ENCODE results near the gene ADH6. TPM values are rescaled to one million over a fixed set of nuclear protein-coding genes. Genes with fewer than 3 reads are reported as not detected.

The ADH6 gene
- total RNA-seq, 2 experiments from 2014 or later, result not detected

GRCh38 chr4:99179178-99179577 is 39.9 kb downstream of the ADH6 start:
- H3K27me3 Mint-ChIP-seq, result no peaks in the 10 kb centered on the region
- no peak overlapping the region for H3K4me3 Mint-ChIP-seq
- no peaks in the 10 kb centered on the region for H3K4me1 Mint-ChIP-seq
- ChIA-PET CTCF (no interaction called here), POLR2A (no interaction called here)
- H3K27ac Mint-ChIP-seq, result no peak overlapping the region
- peaks cover 2% of the 10 kb centered on the region for H3K9me3 Mint-ChIP-seq
- H3K36me3 Mint-ChIP-seq (ENCODE audit: low read depth), result no peaks in the 10 kb centered on the region
- no peak for DNase-seq

- Mint-ChIP-seq H3K4me1 (no peaks in the 10 kb centered on the region), H3K27ac (no peak overlapping the region), H3K9me3 (no peaks in the 10 kb centered on the region), H3K27me3 (peaks cover 1% of the 10 kb centered on the region), H3K36me3 (ENCODE audit: low read depth) (no peaks in the 10 kb centered on the region), H3K4me3 (no peak overlapping the region)
- ChIA-PET CTCF (no interaction called here), POLR2A (no interaction called here)
- no peak for DNase-seq
These were observed 52.5 kb downstream of the ADH6 start for GRCh38 chr4:99166544-99166943.

GRCh38 chr4:99165978-99166377 is 53.1 kb downstream of the ADH6 start:
- POLR2A ChIA-PET, result no interaction called here
- Mint-ChIP-seq H3K4me3 (no peak overlapping the region), H3K27ac (no peak overlapping the region), H3K4me1 (no peaks in the 10 kb centered on the region), H3K27me3 (peaks cover 1% of the 10 kb centered on the region), H3K36me3 (ENCODE audit: low read depth) (no peaks in the 10 kb centered on the region), H3K9me3 (no peaks in the 10 kb centered on the region)
- CTCF ChIA-PET, result no interaction called here
- DNase-seq, result no peak

- ChIA-PET CTCF (no interaction called here), POLR2A (no interaction called here)
- no peaks in the 10 kb centered on the region for H3K36me3 Mint-ChIP-seq (ENCODE audit: low read depth)
- no peak overlapping the region for H3K27ac Mint-ChIP-seq
- H3K4me1 Mint-ChIP-seq, result no peaks in the 10 kb centered on the region
- DNase-seq, result no peak
- H3K9me3 Mint-ChIP-seq, result no peaks in the 10 kb centered on the region
- H3K4me3 Mint-ChIP-seq, result no peak overlapping the region
- no peaks in the 10 kb centered on the region for H3K27me3 Mint-ChIP-seq
These were observed 57.5 kb downstream of the ADH6 start for GRCh38 chr4:99161373-99162099.

GRCh38 chr4:99159699-99160098 is 59.3 kb downstream of the ADH6 start:
- no peak overlapping the region for H3K27ac Mint-ChIP-seq
- no peak for DNase-seq
- ChIA-PET POLR2A (no interaction called here), CTCF (no interaction called here)
- no peaks in the 10 kb centered on the region for H3K9me3 Mint-ChIP-seq
- H3K27me3 Mint-ChIP-seq, result no peaks in the 10 kb centered on the region
- no peaks in the 10 kb centered on the region for H3K4me1 Mint-ChIP-seq
- no peaks in the 10 kb centered on the region for H3K36me3 Mint-ChIP-seq (ENCODE audit: low read depth)
- no peak overlapping the region for H3K4me3 Mint-ChIP-seq

GRCh38 chr4:99157478-99157935 is 61.5 kb downstream of the ADH6 start:
- no peak overlapping the region for H3K4me3 Mint-ChIP-seq
- no peaks in the 10 kb centered on the region for H3K27me3 Mint-ChIP-seq
- H3K27ac Mint-ChIP-seq, result no peak overlapping the region
- no peaks in the 10 kb centered on the region for H3K4me1 Mint-ChIP-seq
- no peaks in the 10 kb centered on the region for H3K9me3 Mint-ChIP-seq
- no peaks in the 10 kb centered on the region for H3K36me3 Mint-ChIP-seq (ENCODE audit: low read depth)
- ChIA-PET CTCF (no interaction called here), POLR2A (no interaction called here)
- no peak for DNase-seq

GRCh38 chr4:99156992-99157391 is 62.1 kb downstream of the ADH6 start:
- Mint-ChIP-seq H3K27me3 (no peaks in the 10 kb centered on the region), H3K4me1 (no peaks in the 10 kb centered on the region), H3K27ac (no peak overlapping the region), H3K9me3 (no peaks in the 10 kb centered on the region), H3K4me3 (no peak overlapping the region), H3K36me3 (ENCODE audit: low read depth) (no peaks in the 10 kb centered on the region)
- POLR2A ChIA-PET, result no interaction called here
- CTCF ChIA-PET, result no interaction called here
- DNase-seq, result no peak

- Mint-ChIP-seq H3K4me1 (no peaks in the 10 kb centered on the region), H3K36me3 (ENCODE audit: low read depth) (no peaks in the 10 kb centered on the region), H3K9me3 (no peaks in the 10 kb centered on the region), H3K27ac (no peak overlapping the region), H3K4me3 (no peak overlapping the region), H3K27me3 (no peaks in the 10 kb centered on the region)
- ChIA-PET POLR2A (no interaction called here), CTCF (no interaction called here)
- DNase-seq, result no peak
These were observed 64.2 kb downstream of the ADH6 start for GRCh38 chr4:99154658-99155342.

Other genes with a start within 250 kb of the ADH6 start
- gene METAP1, start 223.5 kb downstream of the ADH6 start, total RNA-seq, result 10 to 100 TPM; 41.5 to 44.9 TPM
- gene ADH5, start 130.5 kb downstream of the ADH6 start, total RNA-seq, result 100 to 1,000 TPM; 107 to 114 TPM
- not detected for gene ADH4, start 74.9 kb downstream of the ADH6 start, total RNA-seq
- gene ADH1A, start 71.7 kb upstream of the ADH6 start, total RNA-seq, result not detected
- not detected for gene ADH1B, start 102.2 kb upstream of the ADH6 start, total RNA-seq
- not detected for gene ADH1C, start 133.5 kb upstream of the ADH6 start, total RNA-seq
- not detected for gene ADH7, start 216.1 kb upstream of the ADH6 start, total RNA-seq

Data from activated CD4-positive, alpha-beta memory T cell treated with anti-CD3 and anti-CD28 coated beads, Interleukin-2, amount 10 ng/mL, durations not matched to agents 7 days and 5 days (primary cell).